HepG2 (cell line): Measurements from ENCODE around the gene CAPSL. TPM values are rescaled to one million over a fixed set of nuclear protein-coding genes. Genes with fewer than 3 reads are reported as not detected.

Source experiments
- ATAC-seq: fragments of 200-7000 bp; cut with Tn5 transposase; 3 replicates; pipeline ENCODE4 v1.9.1; 2020; ENCODE audit warnings: mild to moderate bottlenecking, moderate library complexity
- BruUV-seq: library from RNA; stranded (reverse); fragments of 400-500 nt; replicated peaks from 2 replicates; lab custom pipeline; 2021; lab: Mats Ljungman, UMichigan
- CTCF ChIA-PET: fragments of 300-600 bp; formaldehyde crosslinking; extraction: SDS; loops from one replicate; lab custom pipeline; 2021; ENCODE audit warnings: low total read pairs, inconsistent platforms, low intra/inter-chr PET ratio; lab: Yijun Ruan, JAX
- POLR2A ChIA-PET: fragments of 350-600 bp; sonication (Branson Sonifier 250); formaldehyde crosslinking; loops from one replicate; lab custom pipeline; 2020; ENCODE audit warnings: antibody characterized with exemption, inconsistent platforms; lab: Yijun Ruan, JAX
- DNase-seq: peaks from one replicate; pipeline ENCODE4 v3.0.0-alpha.2; 2015; ENCODE audit warnings: low spot score
- FAIRE-seq: peaks from 3 replicates; lab custom pipeline; 2011; peaks lifted over from hg19 to GRCh38; lab: Jason Lieb, UNC
- H2AFZ ChIP-seq: one replicate; pipeline ENCODE4 v1.6.1; 2011; ENCODE audit warnings: low read length, inconsistent platforms
- H3K27ac ChIP-seq: fragments of 300-600 bp; 3 replicates; pipeline ENCODE4 v1.8.0; 2011; ENCODE audit warnings: mixed run types, mild to moderate bottlenecking, mixed read lengths, low read length, inconsistent platforms; ENCODE audit not compliant: insufficient read depth; ENCODE audit errors: extremely low read length
- H3K27me3 ChIP-seq, 2 experiments: fragments of 200-600 bp in 1 of 2; 2 replicates in 1 of 2; 3 replicates in 1 of 2; pipeline versions ENCODE4 v1.6.0 to v1.8.0; 2011; ENCODE audit warnings: low read length in 2 of 2, mild to moderate bottlenecking in 2 of 2, moderate library complexity in 2 of 2, inconsistent platforms in 1 of 2; ENCODE audit not compliant: insufficient read depth in 2 of 2, control insufficient read depth in 1 of 2
- H3K36me3 ChIP-seq, 2 experiments: fragments of 200-600 bp in 1 of 2; replicated peaks in 1 of 2; 2 replicates in 1 of 2; 3 replicates in 1 of 2; pipeline versions ENCODE4 v1.5.1 to v1.8.0; 2011; ENCODE audit warnings: low read length in 2 of 2, inconsistent platforms in 1 of 2; ENCODE audit not compliant: insufficient read depth in 2 of 2, control insufficient read depth in 1 of 2
- H3K4me1 ChIP-seq: 2 replicates; pipeline ENCODE4 v1.5.1; 2012; ENCODE audit warnings: low read length, inconsistent platforms; ENCODE audit not compliant: insufficient read depth
- H3K4me2 ChIP-seq: 2 replicates; pipeline ENCODE4 v1.6.0; 2011; ENCODE audit warnings: low read depth, low read length, inconsistent platforms
- H3K4me3 ChIP-seq, 3 experiments: fragments of 200-600 bp in 1 of 3; sonication (generic), shearing (Covaris generic) in 1 of 3; replicated peaks in 1 of 3; 2 replicates each; pipeline ENCODE4 v1.5.1; 2011 to 2016; ENCODE audit warnings: low read length in 3 of 3, inconsistent platforms in 2 of 3, low read depth in 2 of 3, mild to moderate bottlenecking in 2 of 3, control low read depth in 1 of 3, mixed read lengths in 1 of 3; ENCODE audit not compliant: insufficient read depth in 1 of 3
- H3K79me2 ChIP-seq: one replicate; pipeline ENCODE4 v1.6.1; 2011; ENCODE audit warnings: low read length, inconsistent platforms; ENCODE audit not compliant: insufficient read depth
- H3K9ac ChIP-seq: 2 replicates; pipeline ENCODE4 v1.6.0; 2011; ENCODE audit warnings: mild to moderate bottlenecking, low read depth, low read length, inconsistent platforms; ENCODE audit not compliant: insufficient read depth
- H3K9me3 ChIP-seq: 2 replicates; pipeline ENCODE4 v1.5.1; 2012; ENCODE audit warnings: mild to moderate bottlenecking, low read length
- H4K20me1 ChIP-seq: 2 replicates; pipeline ENCODE4 v1.6.0; 2011; ENCODE audit warnings: inconsistent platforms, mild to moderate bottlenecking, low read length, moderate library complexity; ENCODE audit not compliant: insufficient read depth
- KDM1A ChIP-seq: IDR thresholded peaks from 2 replicates; pipeline ENCODE4 v1.6.1; 2016; ENCODE audit warnings: missing compliant biosample characterization
- KLF15 ChIP-seq: sonication (generic); formaldehyde crosslinking; IDR thresholded peaks from 2 replicates; pipeline ENCODE4 v1.8.1; 2023; ENCODE audit warnings: borderline replicate concordance, mild to moderate bottlenecking, inconsistent platforms, missing genetic modification reagents, mixed read lengths
- NBN ChIP-seq: fragments of 450-650 bp; conservative IDR thresholded peaks from 2 replicates; pipeline ENCODE4 v1.6.1; 2017
- ZNF335 ChIP-seq: sonication (generic); formaldehyde crosslinking; IDR thresholded peaks from 2 replicates; pipeline ENCODE4 v1.4.0; 2020; ENCODE audit warnings: missing genetic modification reagents
- ZNF607 ChIP-seq: sonication (generic); formaldehyde crosslinking; IDR thresholded peaks from 2 replicates; pipeline ENCODE4 v1.5.1; 2020; ENCODE audit warnings: missing genetic modification reagents, mild to moderate bottlenecking, borderline replicate concordance
- WGBS: methylation state at CpG from one replicate; pipeline ENCODE4 v1.1.6; 2017; ENCODE audit warnings: low lambda C conversion rate; 5-methylcytosine and 5-hydroxymethylcytosine counted together
- in situ Hi-C: cut with HindIII; loops from 2 replicates; pipeline ENCODE4 v1.10.0; 2017; ENCODE audit warnings: low pct_unique_long_range_greater_than_20kb; ENCODE audit not compliant: extremely low pct_ligation_motif_present
- intact Hi-C: fragments of 100-400 bp; cut with micrococcal nuclease; formaldehyde crosslinking; loops from one replicate; pipeline ENCODE4 v1.10.0; 2022; ENCODE audit not compliant: unreplicated experiment
- polyA plus RNA-seq, 8 experiments: library from polyadenylated mRNA; depleted of rRNA in 3 of 8; stranded (reverse) in 7 of 8; unstranded in 1 of 8; fragments of >200 nt; fragmentation: Illumina TruSeq in 4 of 8; extraction: Trizol in 4 of 8; gene quantifications; 2 replicates each; pipeline versions ENCODE4 v1.2.1 to v1.2.3, GENCODE V29; 2011 to 2016; ENCODE audit warnings: low read depth in 4 of 8, missing spikeins in 1 of 8, mixed read lengths in 1 of 8; ENCODE audit not compliant: insufficient read depth in 1 of 8
- total RNA-seq, 5 experiments: library from RNA; depleted of rRNA; stranded (reverse); fragments of >200 nt; fragmentation: Illumina TruSeq; extraction: Trizol; gene quantifications; 2 replicates each; pipeline ENCODE4 v1.2.3, GENCODE V29; 2016; ENCODE audit warnings: low read depth in 1 of 5
- TF ChIP-seq, protein P1 (sequence below): sonication (generic); formaldehyde crosslinking; IDR thresholded peaks from 2 replicates; pipeline ENCODE4 v1.4.0; 2020; ENCODE audit warnings: mild to moderate bottlenecking, missing genetic modification reagents
- TF ChIP-seq, protein P2 (sequence below): sonication (generic); formaldehyde crosslinking; IDR thresholded peaks from 2 replicates; pipeline ENCODE4 v1.4.0; 2020; ENCODE audit warnings: missing genetic modification reagents
- TF ChIP-seq, protein P3 (sequence below): sonication (generic); formaldehyde crosslinking; IDR thresholded peaks from 2 replicates; pipeline ENCODE4 v1.4.0; 2020; ENCODE audit warnings: missing genetic modification reagents
- TF ChIP-seq, protein P4 (sequence below): sonication (generic); formaldehyde crosslinking; IDR thresholded peaks from 2 replicates; pipeline ENCODE4 v1.5.0; 2020; ENCODE audit warnings: mild to moderate bottlenecking, missing genetic modification reagents

CAPSL gene
- total and polyA plus RNA-seq, 2 of the 13 experiments (the other 11 are each of a cell fraction or from before 2014, with no cell fraction given) = not detected

GRCh38 chr5:35861718-35862117 is 76.7 kb downstream of the CAPSL start (continued):
- TF ChIP-seq NBN (no peak), KLF15 (no peak)

GRCh38 chr5:35860686-35861085 is 77.7 kb downstream of the CAPSL start:
- Histone ChIP-seq H3K4me1 (no peaks in the 10 kb centered on the region), H3K9me3 (no peaks in the 10 kb centered on the region), H3K79me2 (no peaks in the 10 kb centered on the region), H3K4me2 (no peak overlapping the region), H3K27me3 (no peaks in the 10 kb centered on the region), H3K27ac (no peak overlapping the region), H2AFZ (no peak overlapping the region), H3K4me3 (no peak overlapping the region), H3K36me3 (no peaks in the 10 kb centered on the region), H3K9ac (no peak overlapping the region), H4K20me1 (no peaks in the 10 kb centered on the region)
- FAIRE-seq (no peak), ATAC-seq (no peak), DNase-seq (no peak)
- ChIA-PET CTCF (no interaction called here), POLR2A (no interaction called here)
- intact Hi-C loops (no loop called here), in situ Hi-C loops (no loop called here)
- no TSS peak for BruUV-seq
- WGBS = 62% methylated on average over 1 of the region's 1 CpG
- TF ChIP-seq ZNF335 (CRISPR knock-in tag) = no peak
- TF ChIP-seq, protein P1, sequence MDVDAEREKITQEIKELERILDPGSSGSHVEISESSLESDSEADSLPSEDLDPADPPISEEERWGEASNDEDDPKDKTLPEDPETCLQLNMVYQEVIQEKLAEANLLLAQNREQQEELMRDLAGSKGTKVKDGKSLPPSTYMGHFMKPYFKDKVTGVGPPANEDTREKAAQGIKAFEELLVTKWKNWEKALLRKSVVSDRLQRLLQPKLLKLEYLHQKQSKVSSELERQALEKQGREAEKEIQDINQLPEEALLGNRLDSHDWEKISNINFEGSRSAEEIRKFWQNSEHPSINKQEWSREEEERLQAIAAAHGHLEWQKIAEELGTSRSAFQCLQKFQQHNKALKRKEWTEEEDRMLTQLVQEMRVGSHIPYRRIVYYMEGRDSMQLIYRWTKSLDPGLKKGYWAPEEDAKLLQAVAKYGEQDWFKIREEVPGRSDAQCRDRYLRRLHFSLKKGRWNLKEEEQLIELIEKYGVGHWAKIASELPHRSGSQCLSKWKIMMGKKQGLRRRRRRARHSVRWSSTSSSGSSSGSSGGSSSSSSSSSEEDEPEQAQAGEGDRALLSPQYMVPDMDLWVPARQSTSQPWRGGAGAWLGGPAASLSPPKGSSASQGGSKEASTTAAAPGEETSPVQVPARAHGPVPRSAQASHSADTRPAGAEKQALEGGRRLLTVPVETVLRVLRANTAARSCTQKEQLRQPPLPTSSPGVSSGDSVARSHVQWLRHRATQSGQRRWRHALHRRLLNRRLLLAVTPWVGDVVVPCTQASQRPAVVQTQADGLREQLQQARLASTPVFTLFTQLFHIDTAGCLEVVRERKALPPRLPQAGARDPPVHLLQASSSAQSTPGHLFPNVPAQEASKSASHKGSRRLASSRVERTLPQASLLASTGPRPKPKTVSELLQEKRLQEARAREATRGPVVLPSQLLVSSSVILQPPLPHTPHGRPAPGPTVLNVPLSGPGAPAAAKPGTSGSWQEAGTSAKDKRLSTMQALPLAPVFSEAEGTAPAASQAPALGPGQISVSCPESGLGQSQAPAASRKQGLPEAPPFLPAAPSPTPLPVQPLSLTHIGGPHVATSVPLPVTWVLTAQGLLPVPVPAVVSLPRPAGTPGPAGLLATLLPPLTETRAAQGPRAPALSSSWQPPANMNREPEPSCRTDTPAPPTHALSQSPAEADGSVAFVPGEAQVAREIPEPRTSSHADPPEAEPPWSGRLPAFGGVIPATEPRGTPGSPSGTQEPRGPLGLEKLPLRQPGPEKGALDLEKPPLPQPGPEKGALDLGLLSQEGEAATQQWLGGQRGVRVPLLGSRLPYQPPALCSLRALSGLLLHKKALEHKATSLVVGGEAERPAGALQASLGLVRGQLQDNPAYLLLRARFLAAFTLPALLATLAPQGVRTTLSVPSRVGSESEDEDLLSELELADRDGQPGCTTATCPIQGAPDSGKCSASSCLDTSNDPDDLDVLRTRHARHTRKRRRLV (CRISPR knock-in tag) = no peak
- TF ChIP-seq, protein P2, sequence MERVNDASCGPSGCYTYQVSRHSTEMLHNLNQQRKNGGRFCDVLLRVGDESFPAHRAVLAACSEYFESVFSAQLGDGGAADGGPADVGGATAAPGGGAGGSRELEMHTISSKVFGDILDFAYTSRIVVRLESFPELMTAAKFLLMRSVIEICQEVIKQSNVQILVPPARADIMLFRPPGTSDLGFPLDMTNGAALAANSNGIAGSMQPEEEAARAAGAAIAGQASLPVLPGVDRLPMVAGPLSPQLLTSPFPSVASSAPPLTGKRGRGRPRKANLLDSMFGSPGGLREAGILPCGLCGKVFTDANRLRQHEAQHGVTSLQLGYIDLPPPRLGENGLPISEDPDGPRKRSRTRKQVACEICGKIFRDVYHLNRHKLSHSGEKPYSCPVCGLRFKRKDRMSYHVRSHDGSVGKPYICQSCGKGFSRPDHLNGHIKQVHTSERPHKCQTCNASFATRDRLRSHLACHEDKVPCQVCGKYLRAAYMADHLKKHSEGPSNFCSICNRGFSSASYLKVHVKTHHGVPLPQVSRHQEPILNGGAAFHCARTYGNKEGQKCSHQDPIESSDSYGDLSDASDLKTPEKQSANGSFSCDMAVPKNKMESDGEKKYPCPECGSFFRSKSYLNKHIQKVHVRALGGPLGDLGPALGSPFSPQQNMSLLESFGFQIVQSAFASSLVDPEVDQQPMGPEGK (CRISPR knock-in tag) = no peak
- TF ChIP-seq, protein P3, sequence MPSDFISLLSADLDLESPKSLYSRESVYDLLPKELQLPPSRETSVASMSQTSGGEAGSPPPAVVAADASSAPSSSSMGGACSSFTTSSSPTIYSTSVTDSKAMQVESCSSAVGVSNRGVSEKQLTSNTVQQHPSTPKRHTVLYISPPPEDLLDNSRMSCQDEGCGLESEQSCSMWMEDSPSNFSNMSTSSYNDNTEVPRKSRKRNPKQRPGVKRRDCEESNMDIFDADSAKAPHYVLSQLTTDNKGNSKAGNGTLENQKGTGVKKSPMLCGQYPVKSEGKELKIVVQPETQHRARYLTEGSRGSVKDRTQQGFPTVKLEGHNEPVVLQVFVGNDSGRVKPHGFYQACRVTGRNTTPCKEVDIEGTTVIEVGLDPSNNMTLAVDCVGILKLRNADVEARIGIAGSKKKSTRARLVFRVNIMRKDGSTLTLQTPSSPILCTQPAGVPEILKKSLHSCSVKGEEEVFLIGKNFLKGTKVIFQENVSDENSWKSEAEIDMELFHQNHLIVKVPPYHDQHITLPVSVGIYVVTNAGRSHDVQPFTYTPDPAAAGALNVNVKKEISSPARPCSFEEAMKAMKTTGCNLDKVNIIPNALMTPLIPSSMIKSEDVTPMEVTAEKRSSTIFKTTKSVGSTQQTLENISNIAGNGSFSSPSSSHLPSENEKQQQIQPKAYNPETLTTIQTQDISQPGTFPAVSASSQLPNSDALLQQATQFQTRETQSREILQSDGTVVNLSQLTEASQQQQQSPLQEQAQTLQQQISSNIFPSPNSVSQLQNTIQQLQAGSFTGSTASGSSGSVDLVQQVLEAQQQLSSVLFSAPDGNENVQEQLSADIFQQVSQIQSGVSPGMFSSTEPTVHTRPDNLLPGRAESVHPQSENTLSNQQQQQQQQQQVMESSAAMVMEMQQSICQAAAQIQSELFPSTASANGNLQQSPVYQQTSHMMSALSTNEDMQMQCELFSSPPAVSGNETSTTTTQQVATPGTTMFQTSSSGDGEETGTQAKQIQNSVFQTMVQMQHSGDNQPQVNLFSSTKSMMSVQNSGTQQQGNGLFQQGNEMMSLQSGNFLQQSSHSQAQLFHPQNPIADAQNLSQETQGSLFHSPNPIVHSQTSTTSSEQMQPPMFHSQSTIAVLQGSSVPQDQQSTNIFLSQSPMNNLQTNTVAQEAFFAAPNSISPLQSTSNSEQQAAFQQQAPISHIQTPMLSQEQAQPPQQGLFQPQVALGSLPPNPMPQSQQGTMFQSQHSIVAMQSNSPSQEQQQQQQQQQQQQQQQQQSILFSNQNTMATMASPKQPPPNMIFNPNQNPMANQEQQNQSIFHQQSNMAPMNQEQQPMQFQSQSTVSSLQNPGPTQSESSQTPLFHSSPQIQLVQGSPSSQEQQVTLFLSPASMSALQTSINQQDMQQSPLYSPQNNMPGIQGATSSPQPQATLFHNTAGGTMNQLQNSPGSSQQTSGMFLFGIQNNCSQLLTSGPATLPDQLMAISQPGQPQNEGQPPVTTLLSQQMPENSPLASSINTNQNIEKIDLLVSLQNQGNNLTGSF (CRISPR knock-in tag) = no peak
- no peak for TF ChIP-seq ZNF607 (CRISPR knock-in tag)
- TF ChIP-seq KDM1A (CRISPR knock-in tag) = no peak
- TF ChIP-seq, protein P4, sequence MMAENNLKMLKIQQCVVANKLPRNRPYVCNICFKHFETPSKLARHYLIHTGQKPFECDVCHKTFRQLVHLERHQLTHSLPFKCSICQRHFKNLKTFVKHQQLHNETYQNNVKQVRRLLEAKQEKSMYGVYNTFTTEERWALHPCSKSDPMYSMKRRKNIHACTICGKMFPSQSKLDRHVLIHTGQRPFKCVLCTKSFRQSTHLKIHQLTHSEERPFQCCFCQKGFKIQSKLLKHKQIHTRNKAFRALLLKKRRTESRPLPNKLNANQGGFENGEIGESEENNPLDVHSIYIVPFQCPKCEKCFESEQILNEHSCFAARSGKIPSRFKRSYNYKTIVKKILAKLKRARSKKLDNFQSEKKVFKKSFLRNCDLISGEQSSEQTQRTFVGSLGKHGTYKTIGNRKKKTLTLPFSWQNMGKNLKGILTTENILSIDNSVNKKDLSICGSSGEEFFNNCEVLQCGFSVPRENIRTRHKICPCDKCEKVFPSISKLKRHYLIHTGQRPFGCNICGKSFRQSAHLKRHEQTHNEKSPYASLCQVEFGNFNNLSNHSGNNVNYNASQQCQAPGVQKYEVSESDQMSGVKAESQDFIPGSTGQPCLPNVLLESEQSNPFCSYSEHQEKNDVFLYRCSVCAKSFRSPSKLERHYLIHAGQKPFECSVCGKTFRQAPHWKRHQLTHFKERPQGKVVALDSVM (CRISPR knock-in tag) = no peak
